ENCODE data around the gene GATA2.
A peak's percentile ranks its signal among the peaks of the same experiment; 100 is the strongest.

DNA sequence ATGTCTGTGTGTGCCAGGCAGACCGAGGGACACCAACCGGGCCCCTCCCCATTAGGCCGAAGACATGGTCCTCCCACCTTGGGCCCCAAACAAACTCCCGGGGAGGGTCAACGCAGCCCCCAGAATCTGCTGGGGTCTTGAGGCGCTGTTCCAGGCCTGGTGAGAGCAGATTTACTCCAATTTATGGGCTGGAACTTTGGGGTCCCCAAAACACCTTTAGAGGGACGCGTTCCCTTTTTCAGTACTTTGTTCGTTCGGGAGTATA lies 2.4 kb downstream of the GATA2 start:
- TF ChIP-seq, protein P1, sequence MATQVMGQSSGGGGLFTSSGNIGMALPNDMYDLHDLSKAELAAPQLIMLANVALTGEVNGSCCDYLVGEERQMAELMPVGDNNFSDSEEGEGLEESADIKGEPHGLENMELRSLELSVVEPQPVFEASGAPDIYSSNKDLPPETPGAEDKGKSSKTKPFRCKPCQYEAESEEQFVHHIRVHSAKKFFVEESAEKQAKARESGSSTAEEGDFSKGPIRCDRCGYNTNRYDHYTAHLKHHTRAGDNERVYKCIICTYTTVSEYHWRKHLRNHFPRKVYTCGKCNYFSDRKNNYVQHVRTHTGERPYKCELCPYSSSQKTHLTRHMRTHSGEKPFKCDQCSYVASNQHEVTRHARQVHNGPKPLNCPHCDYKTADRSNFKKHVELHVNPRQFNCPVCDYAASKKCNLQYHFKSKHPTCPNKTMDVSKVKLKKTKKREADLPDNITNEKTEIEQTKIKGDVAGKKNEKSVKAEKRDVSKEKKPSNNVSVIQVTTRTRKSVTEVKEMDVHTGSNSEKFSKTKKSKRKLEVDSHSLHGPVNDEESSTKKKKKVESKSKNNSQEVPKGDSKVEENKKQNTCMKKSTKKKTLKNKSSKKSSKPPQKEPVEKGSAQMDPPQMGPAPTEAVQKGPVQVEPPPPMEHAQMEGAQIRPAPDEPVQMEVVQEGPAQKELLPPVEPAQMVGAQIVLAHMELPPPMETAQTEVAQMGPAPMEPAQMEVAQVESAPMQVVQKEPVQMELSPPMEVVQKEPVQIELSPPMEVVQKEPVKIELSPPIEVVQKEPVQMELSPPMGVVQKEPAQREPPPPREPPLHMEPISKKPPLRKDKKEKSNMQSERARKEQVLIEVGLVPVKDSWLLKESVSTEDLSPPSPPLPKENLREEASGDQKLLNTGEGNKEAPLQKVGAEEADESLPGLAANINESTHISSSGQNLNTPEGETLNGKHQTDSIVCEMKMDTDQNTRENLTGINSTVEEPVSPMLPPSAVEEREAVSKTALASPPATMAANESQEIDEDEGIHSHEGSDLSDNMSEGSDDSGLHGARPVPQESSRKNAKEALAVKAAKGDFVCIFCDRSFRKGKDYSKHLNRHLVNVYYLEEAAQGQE (IDR thresholded peaks at IDR 0.05; ENCODE audit: unreplicated experiment) = no peak
- TF ChIP-seq, protein P2, sequence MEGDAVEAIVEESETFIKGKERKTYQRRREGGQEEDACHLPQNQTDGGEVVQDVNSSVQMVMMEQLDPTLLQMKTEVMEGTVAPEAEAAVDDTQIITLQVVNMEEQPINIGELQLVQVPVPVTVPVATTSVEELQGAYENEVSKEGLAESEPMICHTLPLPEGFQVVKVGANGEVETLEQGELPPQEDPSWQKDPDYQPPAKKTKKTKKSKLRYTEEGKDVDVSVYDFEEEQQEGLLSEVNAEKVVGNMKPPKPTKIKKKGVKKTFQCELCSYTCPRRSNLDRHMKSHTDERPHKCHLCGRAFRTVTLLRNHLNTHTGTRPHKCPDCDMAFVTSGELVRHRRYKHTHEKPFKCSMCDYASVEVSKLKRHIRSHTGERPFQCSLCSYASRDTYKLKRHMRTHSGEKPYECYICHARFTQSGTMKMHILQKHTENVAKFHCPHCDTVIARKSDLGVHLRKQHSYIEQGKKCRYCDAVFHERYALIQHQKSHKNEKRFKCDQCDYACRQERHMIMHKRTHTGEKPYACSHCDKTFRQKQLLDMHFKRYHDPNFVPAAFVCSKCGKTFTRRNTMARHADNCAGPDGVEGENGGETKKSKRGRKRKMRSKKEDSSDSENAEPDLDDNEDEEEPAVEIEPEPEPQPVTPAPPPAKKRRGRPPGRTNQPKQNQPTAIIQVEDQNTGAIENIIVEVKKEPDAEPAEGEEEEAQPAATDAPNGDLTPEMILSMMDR (conservative IDR thresholded peaks at IDR 0.05; ENCODE audit: low read depth in 2 of 2) = no peak
- peak; percentile 92 for TF ChIP-seq EZH2 (IDR thresholded peaks at IDR 0.05; ENCODE audit: low read depth, unreplicated experiment)
- no peak for TF ChIP-seq CREB1 (CRISPR knock-in tag; IDR thresholded peaks at IDR 0.05; ENCODE audit: low read depth)
- TF ChIP-seq JUNB (IDR thresholded peaks at IDR 0.05; ENCODE audit: unreplicated experiment) = no peak
- no peak for TF ChIP-seq STAT1 (IDR thresholded peaks at IDR 0.05; ENCODE audit: unreplicated experiment)
- TF ChIP-seq ZNF331 (CRISPR knock-in tag; IDR thresholded peaks at IDR 0.05; ENCODE audit: low read depth) = no peak
- TF ChIP-seq EZH2phosphoT487 (IDR thresholded peaks at IDR 0.05; ENCODE audit: unreplicated experiment) = peak; percentile 4
- TF ChIP-seq POLR2AphosphoS5 (IDR thresholded peaks at IDR 0.05; ENCODE audit: low read depth) = no peak
- TF ChIP-seq, protein P3, sequence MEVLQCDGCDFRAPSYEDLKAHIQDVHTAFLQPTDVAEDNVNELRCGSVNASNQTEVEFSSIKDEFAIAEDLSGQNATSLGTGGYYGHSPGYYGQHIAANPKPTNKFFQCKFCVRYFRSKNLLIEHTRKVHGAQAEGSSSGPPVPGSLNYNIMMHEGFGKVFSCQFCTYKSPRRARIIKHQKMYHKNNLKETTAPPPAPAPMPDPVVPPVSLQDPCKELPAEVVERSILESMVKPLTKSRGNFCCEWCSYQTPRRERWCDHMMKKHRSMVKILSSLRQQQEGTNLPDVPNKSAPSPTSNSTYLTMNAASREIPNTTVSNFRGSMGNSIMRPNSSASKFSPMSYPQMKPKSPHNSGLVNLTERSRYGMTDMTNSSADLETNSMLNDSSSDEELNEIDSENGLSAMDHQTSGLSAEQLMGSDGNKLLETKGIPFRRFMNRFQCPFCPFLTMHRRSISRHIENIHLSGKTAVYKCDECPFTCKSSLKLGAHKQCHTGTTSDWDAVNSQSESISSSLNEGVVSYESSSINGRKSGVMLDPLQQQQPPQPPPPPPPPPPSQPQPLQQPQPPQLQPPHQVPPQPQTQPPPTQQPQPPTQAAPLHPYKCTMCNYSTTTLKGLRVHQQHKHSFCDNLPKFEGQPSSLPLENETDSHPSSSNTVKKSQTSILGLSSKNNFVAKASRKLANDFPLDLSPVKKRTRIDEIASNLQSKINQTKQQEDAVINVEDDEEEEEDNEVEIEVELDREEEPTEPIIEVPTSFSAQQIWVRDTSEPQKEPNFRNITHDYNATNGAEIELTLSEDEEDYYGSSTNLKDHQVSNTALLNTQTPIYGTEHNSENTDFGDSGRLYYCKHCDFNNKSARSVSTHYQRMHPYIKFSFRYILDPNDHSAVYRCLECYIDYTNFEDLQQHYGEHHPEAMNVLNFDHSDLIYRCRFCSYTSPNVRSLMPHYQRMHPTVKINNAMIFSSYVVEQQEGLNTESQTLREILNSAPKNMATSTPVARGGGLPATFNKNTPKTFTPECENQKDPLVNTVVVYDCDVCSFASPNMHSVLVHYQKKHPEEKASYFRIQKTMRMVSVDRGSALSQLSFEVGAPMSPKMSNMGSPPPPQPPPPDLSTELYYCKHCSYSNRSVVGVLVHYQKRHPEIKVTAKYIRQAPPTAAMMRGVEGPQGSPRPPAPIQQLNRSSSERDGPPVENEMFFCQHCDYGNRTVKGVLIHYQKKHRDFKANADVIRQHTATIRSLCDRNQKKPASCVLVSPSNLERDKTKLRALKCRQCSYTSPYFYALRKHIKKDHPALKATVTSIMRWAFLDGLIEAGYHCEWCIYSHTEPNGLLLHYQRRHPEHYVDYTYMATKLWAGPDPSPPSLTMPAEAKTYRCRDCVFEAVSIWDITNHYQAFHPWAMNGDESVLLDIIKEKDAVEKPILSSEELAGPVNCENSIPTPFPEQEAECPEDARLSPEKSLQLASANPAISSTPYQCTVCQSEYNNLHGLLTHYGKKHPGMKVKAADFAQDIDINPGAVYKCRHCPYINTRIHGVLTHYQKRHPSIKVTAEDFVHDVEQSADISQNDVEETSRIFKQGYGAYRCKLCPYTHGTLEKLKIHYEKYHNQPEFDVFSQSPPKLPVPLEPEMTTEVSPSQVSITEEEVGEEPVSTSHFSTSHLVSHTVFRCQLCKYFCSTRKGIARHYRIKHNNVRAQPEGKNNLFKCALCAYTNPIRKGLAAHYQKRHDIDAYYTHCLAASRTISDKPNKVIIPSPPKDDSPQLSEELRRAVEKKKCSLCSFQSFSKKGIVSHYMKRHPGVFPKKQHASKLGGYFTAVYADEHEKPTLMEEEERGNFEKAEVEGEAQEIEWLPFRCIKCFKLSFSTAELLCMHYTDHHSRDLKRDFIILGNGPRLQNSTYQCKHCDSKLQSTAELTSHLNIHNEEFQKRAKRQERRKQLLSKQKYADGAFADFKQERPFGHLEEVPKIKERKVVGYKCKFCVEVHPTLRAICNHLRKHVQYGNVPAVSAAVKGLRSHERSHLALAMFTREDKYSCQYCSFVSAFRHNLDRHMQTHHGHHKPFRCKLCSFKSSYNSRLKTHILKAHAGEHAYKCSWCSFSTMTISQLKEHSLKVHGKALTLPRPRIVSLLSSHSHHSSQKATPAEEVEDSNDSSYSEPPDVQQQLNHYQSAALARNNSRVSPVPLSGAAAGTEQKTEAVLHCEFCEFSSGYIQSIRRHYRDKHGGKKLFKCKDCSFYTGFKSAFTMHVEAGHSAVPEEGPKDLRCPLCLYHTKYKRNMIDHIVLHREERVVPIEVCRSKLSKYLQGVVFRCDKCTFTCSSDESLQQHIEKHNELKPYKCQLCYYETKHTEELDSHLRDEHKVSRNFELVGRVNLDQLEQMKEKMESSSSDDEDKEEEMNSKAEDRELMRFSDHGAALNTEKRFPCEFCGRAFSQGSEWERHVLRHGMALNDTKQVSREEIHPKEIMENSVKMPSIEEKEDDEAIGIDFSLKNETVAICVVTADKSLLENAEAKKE (CRISPR knock-in tag; IDR thresholded peaks at IDR 0.05) = no peak
- no peak for TF ChIP-seq NANOG (IDR thresholded peaks at IDR 0.05; ENCODE audit: borderline replicate concordance)

Measured in GM23338 (cell line).